ENCODE results near the gene PTPRT. TPM values are rescaled to one million over a fixed set of nuclear protein-coding genes. Genes with fewer than 3 reads are reported as not detected.

Gene PTPRT
- total RNA-seq, 1 experiment from 2014 or later: 0.13 TPM

GRCh38 chr20:42697962-42698361 is 491.7 kb downstream of the PTPRT start:
- H3K27me3 ChIP-seq (ENCODE audit: insufficient read depth, low read length): no peaks in the 10 kb centered on the region

More at GRCh38 chr20:42697962-42698361, 491.7 kb downstream of the PTPRT start:
- no peak overlapping the region for H3T11ph ChIP-seq (ENCODE audit: low read length)
- no CpG with 5 or more reads among the region's 3 CpGs for whole genome bisulfite sequencing (ENCODE audit: extremely low coverage, insufficient read length, low lambda C conversion rate)
- DNase-seq: no peak
- peaks cover 1 to 3% of the 10 kb centered on the region in 2 experiments; a peak in 3 of 5 replicates for H3K9me3 Mint-ChIP-seq
- H3K9ac ChIP-seq (ENCODE audit: extremely low read depth, insufficient read length, low read length): no peak overlapping the region
- no peaks in the 10 kb centered on the region for H3K79me1 ChIP-seq (ENCODE audit: insufficient read depth, low read depth, low read length, poor library complexity, severe bottlenecking)
- H3K4ac ChIP-seq (ENCODE audit: low read depth, low read length): no peak overlapping the region
- no peak overlapping the region for H2AFZ ChIP-seq (ENCODE audit: low read length)
- no peak overlapping the region for H2AK5ac ChIP-seq (ENCODE audit: insufficient read length, low read length)
- H3K79me2 ChIP-seq (ENCODE audit: insufficient read depth, low read length): no peaks in the 10 kb centered on the region
- H3K4me2 ChIP-seq (ENCODE audit: insufficient read depth, insufficient read length, low read length): no peak overlapping the region
- no peak overlapping the region for H3K27ac ChIP-seq (ENCODE audit: insufficient read length, low read depth, low read length)
- peaks cover 0 to 3% (median 0%) of the 10 kb centered on the region in 3 experiments; a peak in 3 of 7 replicates for H3K36me3 Mint-ChIP-seq (ENCODE audit: insufficient read depth in 1 of 3, low read depth in 3 of 3)
- no peak overlapping the region for H2BK5ac ChIP-seq (ENCODE audit: insufficient read length, low read length)
- no peak overlapping the region for H3K4me3 Mint-ChIP-seq
- H3K4me1 ChIP-seq (ENCODE audit: insufficient read depth, low read length): no peaks in the 10 kb centered on the region
- no peak overlapping the region for H3K14ac ChIP-seq (ENCODE audit: insufficient read depth, low read length)
- H4K5ac ChIP-seq (ENCODE audit: insufficient read length, low read depth, low read length): no peak overlapping the region
- H2BK20ac ChIP-seq (ENCODE audit: low read depth, low read length, poor library complexity, severe bottlenecking): no peak overlapping the region
- no peak overlapping the region for H4K8ac ChIP-seq (replicated peaks; ENCODE audit: insufficient read length, low read depth, low read length)
- H3K56ac ChIP-seq (ENCODE audit: insufficient read length, low read depth, low read length): no peak overlapping the region
- no peak overlapping the region for H3K18ac ChIP-seq (ENCODE audit: insufficient read length, low read depth, low read length)
- H2BK15ac ChIP-seq (ENCODE audit: low read depth, low read length): no peak overlapping the region
- H4K91ac ChIP-seq (ENCODE audit: insufficient read length, low read depth, low read length): no peak overlapping the region
- H3K23ac ChIP-seq (ENCODE audit: insufficient read length, low read depth, low read length): no peak overlapping the region
- no peaks in the 10 kb centered on the region for H3K23me2 ChIP-seq (ENCODE audit: insufficient read length, low read depth, low read length, poor library complexity, severe bottlenecking)
- H2BK12ac ChIP-seq (ENCODE audit: insufficient read length, low read depth, low read length): no peak overlapping the region
- no peaks in the 10 kb centered on the region for H3K9me3 ChIP-seq (ENCODE audit: control insufficient read depth, low read depth, low read length)
- H3K4me1 Mint-ChIP-seq: no peaks in the 10 kb centered on the region
- no peak overlapping the region for H3K27ac Mint-ChIP-seq
- no peak for TF ChIP-seq CTCF (conservative IDR thresholded peaks at IDR 0.05)
- H4K20me1 ChIP-seq (ENCODE audit: control insufficient read depth, insufficient read depth, insufficient read length): no peaks in the 10 kb centered on the region
- peaks cover 3% of the 10 kb centered on the region for H3K27me3 Mint-ChIP-seq (ENCODE audit: low read depth)
- H2BK120ac ChIP-seq (ENCODE audit: low read depth, low read length, poor library complexity, severe bottlenecking): no peak overlapping the region
